K562 (cell line): Measurements from ENCODE around the gene PSMB10. TPM values are rescaled to one million over a fixed set of nuclear protein-coding genes. Genes with fewer than 3 reads are reported as not detected.

Source experiments
- ATAC-seq: fragments of 200-7000 bp; cut with Tn5 transposase; 3 replicates; pipeline ENCODE4 v1.9.1; 2020; ENCODE audit warnings: moderate library complexity
- BruUV-seq: library from RNA; stranded (reverse); fragments of 400-500 nt; replicated peaks from 2 replicates; lab custom pipeline; 2021; lab: Mats Ljungman, UMichigan
- CTCF ChIA-PET: fragments of 300-600 bp; formaldehyde crosslinking; extraction: SDS; loops from one replicate; lab custom pipeline; 2021; ENCODE audit warnings: low intra/inter-chr PET ratio; lab: Yijun Ruan, JAX
- POLR2A ChIA-PET: fragments of 300-600, 350-650 bp; sonication (Branson Sonifier 250); formaldehyde crosslinking; extraction: SDS; loops from one replicate; lab custom pipeline; 2021; ENCODE audit warnings: antibody characterized with exemption, inconsistent platforms; lab: Yijun Ruan, JAX
- DNase-seq, 4 experiments: peaks; one replicate each; pipeline versions ENCODE4 v3.0.0 to v3.0.0-alpha.2; 2011 to 2018; ENCODE audit warnings: low spot score in 3 of 4, mixed read lengths in 3 of 4; ENCODE audit errors: extremely low read depth in 1 of 4
- FAIRE-seq: peaks from 2 replicates; lab custom pipeline; 2011; peaks lifted over from hg19 to GRCh38; lab: Jason Lieb, UNC
- H2AFZ ChIP-seq: 2 replicates; pipeline ENCODE4 v1.6.0; 2011; ENCODE audit warnings: low read depth, low read length, control low read depth, inconsistent platforms
- H3K27ac ChIP-seq: fragments of 200-600 bp; 3 replicates; pipeline ENCODE4 v1.8.0; 2011; ENCODE audit warnings: low read depth, mild to moderate bottlenecking, control low read depth, inconsistent platforms, low read length, moderate library complexity, mixed read lengths; ENCODE audit errors: extremely low read depth
- H3K27me3 ChIP-seq, 2 experiments: fragments of 300-600 bp in 1 of 2; 2 replicates in 1 of 2; 3 replicates in 1 of 2; pipeline versions ENCODE4 v1.6.0 to v1.8.0; 2011; ENCODE audit warnings: inconsistent platforms in 2 of 2, low read length in 2 of 2, mild to moderate bottlenecking in 1 of 2, mixed read lengths in 1 of 2, moderate library complexity in 1 of 2; ENCODE audit not compliant: control insufficient read depth in 2 of 2, insufficient read depth in 2 of 2
- H3K36me3 ChIP-seq: fragments of 300-600 bp; 3 replicates; pipeline ENCODE4 v1.8.0; 2011; ENCODE audit warnings: mild to moderate bottlenecking, low read length, inconsistent platforms; ENCODE audit not compliant: control insufficient read depth, insufficient read depth
- H3K4me1 ChIP-seq, 2 experiments: fragments of 200-600 bp in 1 of 2; replicated peaks in 1 of 2; 2 replicates in 1 of 2; 3 replicates in 1 of 2; pipeline versions ENCODE4 v1.5.1 to v1.8.0; 2011; ENCODE audit warnings: inconsistent platforms in 2 of 2, low read length in 2 of 2, mild to moderate bottlenecking in 1 of 2, mixed read lengths in 1 of 2, moderate library complexity in 1 of 2; ENCODE audit not compliant: control insufficient read depth in 2 of 2, insufficient read depth in 2 of 2
- H3K4me2 ChIP-seq: 2 replicates; pipeline ENCODE4 v1.6.1; 2011; ENCODE audit warnings: low read length, control low read depth, inconsistent platforms, mixed read lengths; ENCODE audit not compliant: insufficient read depth
- H3K4me3 ChIP-seq: fragments of 200-600 bp; sonication (generic), shearing (Covaris generic); 2 replicates; pipeline ENCODE4 v1.5.1; 2016; ENCODE audit warnings: control low read depth, inconsistent platforms
- H3K79me2 ChIP-seq: fragments of 200-600 bp; 3 replicates; pipeline ENCODE4 v1.8.0; 2011; ENCODE audit warnings: low read length, inconsistent platforms; ENCODE audit not compliant: control insufficient read depth, insufficient read depth
- H3K9ac ChIP-seq, 2 experiments: 2 replicates each; pipeline versions ENCODE4 v1.6.0 to v1.6.1; 2011; ENCODE audit warnings: low read depth in 2 of 2, low read length in 2 of 2, control low read depth in 1 of 2, inconsistent platforms in 1 of 2, mild to moderate bottlenecking in 1 of 2, mixed read lengths in 1 of 2; ENCODE audit not compliant: insufficient read depth in 1 of 2
- H3K9me1 ChIP-seq: one replicate; pipeline ENCODE4 v1.6.0; 2011; ENCODE audit warnings: inconsistent platforms, mild to moderate bottlenecking, low read length, moderate library complexity; ENCODE audit not compliant: control insufficient read depth, insufficient read depth
- H3K9me3 ChIP-seq: replicated peaks from 2 replicates; pipeline ENCODE4 v1.5.1; 2011; ENCODE audit warnings: low read depth, low read length, inconsistent platforms; ENCODE audit not compliant: control insufficient read depth, insufficient read depth
- H4K20me1 ChIP-seq: replicated peaks from 2 replicates; pipeline ENCODE4 v1.6.1; 2011; ENCODE audit warnings: low read length, inconsistent platforms, mixed read lengths; ENCODE audit not compliant: control insufficient read depth, insufficient read depth
- JUNB ChIP-seq: fragments of 450-650 bp; formaldehyde crosslinking; conservative IDR thresholded peaks from 2 replicates; pipeline ENCODE4 v1.4.0; 2020; ENCODE audit warnings: mild to moderate bottlenecking
- TGIF2 ChIP-seq: sonication (generic); formaldehyde crosslinking; IDR thresholded peaks from 2 replicates; pipeline ENCODE4 v1.8.1; 2022; ENCODE audit warnings: mild to moderate bottlenecking, missing genetic modification reagents, moderate library complexity
- ZKSCAN3 ChIP-seq: fragments of 250-450 bp; sonication (Bioruptor Pico); IDR thresholded peaks from 2 replicates; pipeline ENCODE4 v1.4.0; 2020
- WGBS: fragments of 100-300 bp; shearing (Covaris generic); methylation state at CpG from one replicate; pipeline ENCODE4 v1.1.6; 2016; ENCODE audit warnings: low coverage, mixed read lengths; ENCODE audit not compliant: insufficient coverage; ENCODE audit errors: missing lambda C conversion rate; 5-methylcytosine and 5-hydroxymethylcytosine counted together
- in situ Hi-C: fragments of 300-500 bp; cut with MboI; formaldehyde crosslinking; loops from 4 replicates; pipeline ENCODE4 v1.15.0; 2018; ENCODE audit warnings: inconsistent platforms, mixed read lengths
- intact Hi-C: fragments of 100-400 bp; cut with micrococcal nuclease; formaldehyde crosslinking; loops from 2 replicates; pipeline ENCODE4 v1.14.2; 2022
- polyA plus RNA-seq, 8 experiments: library from polyadenylated mRNA; depleted of rRNA in 4 of 8; stranded (reverse) in 5 of 8; unstranded in 3 of 8; fragments of >200 nt; fragmentation: Nextera tagmentation in 2 of 8; fragmentation: Illumina TruSeq in 1 of 8; extraction: Ambion mirVana in 2 of 8; extraction: Trizol in 1 of 8; gene quantifications; 2 replicates each; pipeline versions ENCODE4 v1.2.1 to v1.2.3, GENCODE V29; 2011 to 2014; ENCODE audit warnings: inconsistent platforms in 1 of 8, missing spikeins in 1 of 8
- total RNA-seq, 7 experiments: library from RNA; depleted of rRNA in 6 of 7; stranded (reverse); fragments of >200 nt in 6 of 7; fragmentation: Illumina TruSeq in 2 of 7; extraction: Trizol in 2 of 7; gene quantifications; 2 replicates each; pipeline versions ENCODE4 v1.2.1 to v1.2.3, GENCODE V29; 2011 to 2021; ENCODE audit warnings: low replicate concordance in 1 of 7
- TF ChIP-seq, protein P1 (sequence below): fragments of 200-800 bp; sonication (Bioruptor generic); IDR thresholded peaks from 2 replicates; pipeline ENCODE4 v1.6.1; 2017; ENCODE audit warnings: missing genetic modification characterization, missing compliant biosample characterization
- TF ChIP-seq, protein P2 (sequence below), 2 experiments: IDR thresholded peaks; 2 replicates each; pipeline ENCODE4 v1.6.1; 2012; ENCODE audit warnings: improper control_type of control experiment in 2 of 2, low read depth in 2 of 2, low read length in 2 of 2, borderline replicate concordance in 1 of 2
- TF ChIP-seq, protein P3 (sequence below): fragments of 250-450 bp; sonication (Bioruptor Pico); IDR thresholded peaks from 2 replicates; pipeline ENCODE4 v1.5.0; 2021

PSMB10 gene
- total and polyA plus RNA-seq, 9 of the 15 experiments (the other 6 are each of a cell fraction or from before 2014, with no cell fraction given), result 11.7 to 105 (median 51.0) TPM

DNA sequence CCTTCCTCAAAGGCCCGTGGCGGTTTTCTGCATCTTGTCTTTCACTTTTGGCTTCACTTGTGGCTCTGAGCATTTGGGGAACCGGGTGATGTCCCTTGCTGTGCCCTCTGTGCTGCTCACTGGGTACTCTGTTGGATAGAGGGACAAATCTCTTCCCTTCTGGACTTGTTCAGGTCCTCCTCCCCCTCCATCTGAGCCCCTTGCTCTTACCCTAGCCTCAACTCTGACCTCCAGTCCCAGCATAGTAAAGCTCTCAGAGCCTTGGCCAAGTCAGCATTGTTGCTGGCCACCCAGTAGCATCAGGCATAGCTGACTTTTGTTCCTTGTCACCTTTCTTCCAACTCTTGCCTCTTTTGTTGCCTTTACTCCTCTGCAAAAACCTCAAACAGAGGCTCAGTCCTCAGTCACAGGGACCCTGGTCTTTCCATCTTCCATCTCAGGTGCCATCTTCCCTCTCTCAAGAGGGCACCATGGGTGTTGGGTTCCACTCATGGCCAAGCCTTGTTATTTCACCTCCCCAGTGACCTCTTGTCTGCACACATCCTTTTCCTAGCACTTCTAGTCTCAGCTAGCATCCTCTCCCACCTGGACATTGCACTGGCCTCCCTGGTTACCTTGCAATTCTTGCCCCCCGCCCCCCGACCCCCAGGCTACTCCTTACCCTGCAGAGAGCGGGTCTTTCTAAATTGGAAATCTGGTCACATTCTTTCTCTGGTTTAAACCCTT lies 393 bp upstream of the PSMB10 start:
- Histone ChIP-seq H3K27ac (peak overlapping the region; percentile 89), H3K9ac (peak overlapping the region; percentile 90 to 98), H3K4me3 (peak overlapping the region; percentile 85), H3K79me2 (peaks cover 42% of the 10 kb centered on the region), H3K9me1 (no peaks in the 10 kb centered on the region), H3K27me3 (no peaks in the 10 kb centered on the region), H2AFZ (peak overlapping the region; percentile 95), H3K4me1 (peaks cover 20 to 65% of the 10 kb centered on the region in 2 experiments), H3K4me2 (peak overlapping the region; percentile 99), H4K20me1 (0 out of 2 replicates have a peak, but pooled peaks cover 4% of the 10 kb centered on the region), H3K9me3 (no peaks in the 10 kb centered on the region), H3K36me3 (peaks cover 27% of the 10 kb centered on the region; the same call in 2 of the 3 replicates)
- 20% methylated on average over 4 of the region's 6 CpGs for WGBS
- ChIA-PET CTCF (no interaction called here), POLR2A (interaction anchor here (0.6 to 1.7 kb wide), 10 partner anchors 10 to 118 kb away, joined by 3 to 6 read pairs (median 3); no protein-coding TSS in a partner anchor)
- ATAC-seq (peak; percentile 0; the same call in 2 of the 3 replicates), DNase-seq (peak in 1 of 4 experiments; percentile 65), FAIRE-seq (peak; percentile 74)
- BruUV-seq, result no TSS peak
- in situ Hi-C loops, result no loop called here
- intact Hi-C loops, result loop anchor here (5.0 to 10.0 kb wide), 2 partner anchors 105 to 412 kb away; partner anchors contain the start of gene RIPOR1
- TF ChIP-seq, protein P1, sequence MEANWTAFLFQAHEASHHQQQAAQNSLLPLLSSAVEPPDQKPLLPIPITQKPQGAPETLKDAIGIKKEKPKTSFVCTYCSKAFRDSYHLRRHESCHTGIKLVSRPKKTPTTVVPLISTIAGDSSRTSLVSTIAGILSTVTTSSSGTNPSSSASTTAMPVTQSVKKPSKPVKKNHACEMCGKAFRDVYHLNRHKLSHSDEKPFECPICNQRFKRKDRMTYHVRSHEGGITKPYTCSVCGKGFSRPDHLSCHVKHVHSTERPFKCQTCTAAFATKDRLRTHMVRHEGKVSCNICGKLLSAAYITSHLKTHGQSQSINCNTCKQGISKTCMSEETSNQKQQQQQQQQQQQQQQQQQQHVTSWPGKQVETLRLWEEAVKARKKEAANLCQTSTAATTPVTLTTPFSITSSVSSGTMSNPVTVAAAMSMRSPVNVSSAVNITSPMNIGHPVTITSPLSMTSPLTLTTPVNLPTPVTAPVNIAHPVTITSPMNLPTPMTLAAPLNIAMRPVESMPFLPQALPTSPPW (CRISPR knock-in tag), result no peak
- TF ChIP-seq TGIF2 (CRISPR knock-in tag) (no peak), ZKSCAN3 (no peak), JUNB (CRISPR knock-in tag) (no peak)
- TF ChIP-seq, protein P2, sequence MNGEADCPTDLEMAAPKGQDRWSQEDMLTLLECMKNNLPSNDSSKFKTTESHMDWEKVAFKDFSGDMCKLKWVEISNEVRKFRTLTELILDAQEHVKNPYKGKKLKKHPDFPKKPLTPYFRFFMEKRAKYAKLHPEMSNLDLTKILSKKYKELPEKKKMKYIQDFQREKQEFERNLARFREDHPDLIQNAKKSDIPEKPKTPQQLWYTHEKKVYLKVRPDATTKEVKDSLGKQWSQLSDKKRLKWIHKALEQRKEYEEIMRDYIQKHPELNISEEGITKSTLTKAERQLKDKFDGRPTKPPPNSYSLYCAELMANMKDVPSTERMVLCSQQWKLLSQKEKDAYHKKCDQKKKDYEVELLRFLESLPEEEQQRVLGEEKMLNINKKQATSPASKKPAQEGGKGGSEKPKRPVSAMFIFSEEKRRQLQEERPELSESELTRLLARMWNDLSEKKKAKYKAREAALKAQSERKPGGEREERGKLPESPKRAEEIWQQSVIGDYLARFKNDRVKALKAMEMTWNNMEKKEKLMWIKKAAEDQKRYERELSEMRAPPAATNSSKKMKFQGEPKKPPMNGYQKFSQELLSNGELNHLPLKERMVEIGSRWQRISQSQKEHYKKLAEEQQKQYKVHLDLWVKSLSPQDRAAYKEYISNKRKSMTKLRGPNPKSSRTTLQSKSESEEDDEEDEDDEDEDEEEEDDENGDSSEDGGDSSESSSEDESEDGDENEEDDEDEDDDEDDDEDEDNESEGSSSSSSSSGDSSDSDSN (IDR thresholded peaks at IDR 0.05; ENCODE audit: borderline replicate concordance in 1 of 2, low read depth in 2 of 2, low read length in 2 of 2), result 0 out of 4 replicates have a peak, but pooled peaks of 1 of the 2 experiments have one; percentile 9
- TF ChIP-seq, protein P3, sequence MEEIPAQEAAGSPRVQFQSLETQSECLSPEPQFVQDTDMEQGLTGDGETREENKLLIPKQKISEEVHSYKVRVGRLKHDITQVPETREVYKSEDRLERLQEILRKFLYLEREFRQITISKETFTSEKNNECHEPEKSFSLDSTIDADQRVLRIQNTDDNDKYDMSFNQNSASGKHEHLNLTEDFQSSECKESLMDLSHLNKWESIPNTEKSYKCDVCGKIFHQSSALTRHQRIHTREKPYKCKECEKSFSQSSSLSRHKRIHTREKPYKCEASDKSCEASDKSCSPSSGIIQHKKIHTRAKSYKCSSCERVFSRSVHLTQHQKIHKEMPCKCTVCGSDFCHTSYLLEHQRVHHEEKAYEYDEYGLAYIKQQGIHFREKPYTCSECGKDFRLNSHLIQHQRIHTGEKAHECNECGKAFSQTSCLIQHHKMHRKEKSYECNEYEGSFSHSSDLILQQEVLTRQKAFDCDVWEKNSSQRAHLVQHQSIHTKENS, result no peak
